Medulla oblongata (tissue), 1 donor: ENCODE data around the gene PGS1.

Experiments
- DNase-seq: peaks from one replicate; pipeline ENCODE4 v3.0.0-alpha.2; 2015; ENCODE audit errors: extremely low spot score

The PGS1 gene

GRCh38 chr17:78472035-78472905, 93.8 kb downstream of the PGS1 start:
- no peak for DNase-seq

GRCh38 chr17:78473951-78474613, 95.6 kb downstream of the PGS1 start:
- no peak for DNase-seq
